MM.1S (cell line): Measurements from ENCODE around the gene SECISBP2.

Experiments
- EZH2phosphoT487 ChIP-seq: fragments of 300-600 bp; sonication (generic); IDR thresholded peaks from 2 replicates; pipeline ENCODE4 v1.6.1; 2018; ENCODE audit warnings: antibody characterized with exemption, low read length
- TF ChIP-seq, protein P1 (sequence below): fragments of 300-600 bp; sonication (generic); IDR thresholded peaks from 2 replicates; pipeline ENCODE4 v1.5.1; 2016; ENCODE audit warnings: antibody characterized with exemption, low read length, mixed read lengths

DNA sequence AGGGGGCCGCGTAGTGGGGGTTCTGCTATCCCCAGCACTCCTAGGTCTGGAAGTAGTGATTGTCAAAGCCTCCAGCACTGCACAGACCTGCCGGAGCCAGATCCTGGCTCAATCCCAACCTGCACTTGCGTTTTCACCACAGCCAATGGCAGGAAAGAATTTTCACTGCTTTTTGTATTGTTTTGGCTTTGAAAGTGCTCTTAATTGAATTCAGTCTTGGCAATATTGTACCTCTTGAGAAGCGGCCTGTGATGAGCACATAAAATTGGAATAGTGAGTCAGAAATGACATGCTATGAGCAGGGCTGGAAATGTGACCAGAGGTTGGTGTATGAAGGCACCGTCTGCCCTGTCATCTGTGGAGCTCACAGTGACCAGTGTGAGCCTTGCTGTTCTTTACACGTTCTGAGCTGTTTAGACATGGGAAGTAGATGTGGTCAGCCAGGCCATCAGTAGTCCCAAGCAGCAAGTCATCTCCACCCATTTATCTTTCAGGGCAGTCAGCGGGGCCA, 41.5 kb downstream of the SECISBP2 start:
- TF ChIP-seq, protein P1, sequence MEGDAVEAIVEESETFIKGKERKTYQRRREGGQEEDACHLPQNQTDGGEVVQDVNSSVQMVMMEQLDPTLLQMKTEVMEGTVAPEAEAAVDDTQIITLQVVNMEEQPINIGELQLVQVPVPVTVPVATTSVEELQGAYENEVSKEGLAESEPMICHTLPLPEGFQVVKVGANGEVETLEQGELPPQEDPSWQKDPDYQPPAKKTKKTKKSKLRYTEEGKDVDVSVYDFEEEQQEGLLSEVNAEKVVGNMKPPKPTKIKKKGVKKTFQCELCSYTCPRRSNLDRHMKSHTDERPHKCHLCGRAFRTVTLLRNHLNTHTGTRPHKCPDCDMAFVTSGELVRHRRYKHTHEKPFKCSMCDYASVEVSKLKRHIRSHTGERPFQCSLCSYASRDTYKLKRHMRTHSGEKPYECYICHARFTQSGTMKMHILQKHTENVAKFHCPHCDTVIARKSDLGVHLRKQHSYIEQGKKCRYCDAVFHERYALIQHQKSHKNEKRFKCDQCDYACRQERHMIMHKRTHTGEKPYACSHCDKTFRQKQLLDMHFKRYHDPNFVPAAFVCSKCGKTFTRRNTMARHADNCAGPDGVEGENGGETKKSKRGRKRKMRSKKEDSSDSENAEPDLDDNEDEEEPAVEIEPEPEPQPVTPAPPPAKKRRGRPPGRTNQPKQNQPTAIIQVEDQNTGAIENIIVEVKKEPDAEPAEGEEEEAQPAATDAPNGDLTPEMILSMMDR: no peak
- TF ChIP-seq EZH2phosphoT487: no peak
